HG03045 (cell line): ENCODE measurements around the gene RAD50.

Source experiments
- ATAC-seq: cut with Tn5 transposase; IDR thresholded peaks from one replicate; pipeline ENCODE4 v1.9.1; 2021; ENCODE audit warnings: mild to moderate bottlenecking, moderate library complexity; ENCODE audit not compliant: unreplicated experiment

The RAD50 gene

DNA sequence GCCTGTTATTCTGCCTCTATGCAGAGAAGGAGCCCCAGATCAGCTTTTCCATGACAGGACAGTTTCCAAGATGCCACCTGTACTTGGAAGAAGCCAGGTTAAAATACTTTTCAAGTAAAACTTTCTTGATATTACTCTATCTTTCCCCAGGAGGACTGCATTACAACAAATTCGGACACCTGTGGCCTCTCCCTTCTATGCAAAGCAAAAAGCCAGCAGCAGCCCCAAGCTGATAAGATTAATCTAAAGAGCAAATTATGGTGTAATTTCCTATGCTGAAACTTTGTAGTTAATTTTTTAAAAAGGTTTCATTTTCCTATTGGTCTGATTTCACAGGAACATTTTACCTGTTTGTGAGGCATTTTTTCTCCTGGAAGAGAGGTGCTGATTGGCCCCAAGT is 116.7 kb downstream of the RAD50 start:
- ATAC-seq, result no peak

- ATAC-seq, result no peak
Observed at GRCh38 chr5:132673939-132674630, 117.3 kb downstream of the RAD50 start, which contains the start of gene IL4. IL4 (plus strand) TSS chr5:132673989; CDS start chr5:132674051, 62 bp downstream.

- peak; percentile 73 for ATAC-seq
Observed at GRCh38 chr5:132674671-132675506, 118.1 kb downstream of the RAD50 start.

DNA sequence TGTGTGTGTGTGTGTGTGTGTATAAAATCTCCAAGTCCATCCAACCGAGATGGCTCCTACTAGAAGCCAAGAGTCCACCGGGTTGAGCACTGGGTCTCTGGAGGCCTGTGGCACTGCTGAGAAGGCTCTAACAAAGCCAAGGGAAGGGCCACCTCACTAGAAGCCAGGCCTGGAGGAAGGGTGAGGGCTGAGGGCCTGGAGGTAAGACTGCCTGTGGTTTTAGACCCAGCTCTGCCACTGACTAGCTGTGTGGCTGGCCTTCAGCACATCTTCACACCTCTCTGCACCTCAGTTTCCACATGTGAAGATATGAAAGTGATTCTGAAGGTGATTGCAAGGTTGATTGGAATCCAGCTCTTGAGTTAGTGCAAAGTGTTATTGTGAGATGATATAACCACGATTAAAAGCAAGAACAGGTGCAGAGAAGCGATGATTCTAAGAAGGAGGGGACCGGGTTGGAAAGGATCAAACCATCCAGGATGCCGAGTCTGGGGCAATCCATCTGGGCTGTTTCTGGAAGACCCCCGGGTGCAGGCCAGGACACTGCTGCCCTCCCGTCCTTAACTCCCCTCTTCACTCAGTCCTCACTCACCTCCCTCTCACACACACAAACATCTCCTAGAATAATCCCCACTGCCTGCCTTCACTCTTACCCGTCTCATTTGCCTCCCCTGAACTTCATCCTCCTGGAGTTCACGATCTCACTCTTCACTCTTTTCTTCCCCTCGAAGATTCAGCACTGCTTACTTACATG is 119.3 kb downstream of the RAD50 start:
- ATAC-seq, result no peak

DNA sequence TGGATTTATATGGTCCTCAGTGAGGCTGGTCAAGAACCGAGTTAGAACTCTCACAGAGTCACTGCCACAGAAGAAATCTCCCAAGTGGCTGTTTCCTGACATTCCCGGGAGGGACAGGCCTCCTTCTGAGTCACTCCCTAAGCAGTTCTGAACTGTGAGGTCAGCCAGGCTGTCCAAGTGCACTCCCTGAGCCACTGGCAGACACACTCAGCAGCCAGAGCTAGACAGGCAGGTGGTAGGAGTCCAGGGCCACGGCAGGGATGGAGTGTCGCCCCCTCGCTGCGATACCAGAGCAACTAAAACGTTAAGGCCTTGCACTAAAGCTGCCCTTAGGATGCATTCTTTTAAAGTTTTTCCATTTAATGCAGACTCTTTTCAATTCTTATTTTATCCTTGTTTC is 120.4 kb downstream of the RAD50 start:
- ATAC-seq, result no peak

DNA sequence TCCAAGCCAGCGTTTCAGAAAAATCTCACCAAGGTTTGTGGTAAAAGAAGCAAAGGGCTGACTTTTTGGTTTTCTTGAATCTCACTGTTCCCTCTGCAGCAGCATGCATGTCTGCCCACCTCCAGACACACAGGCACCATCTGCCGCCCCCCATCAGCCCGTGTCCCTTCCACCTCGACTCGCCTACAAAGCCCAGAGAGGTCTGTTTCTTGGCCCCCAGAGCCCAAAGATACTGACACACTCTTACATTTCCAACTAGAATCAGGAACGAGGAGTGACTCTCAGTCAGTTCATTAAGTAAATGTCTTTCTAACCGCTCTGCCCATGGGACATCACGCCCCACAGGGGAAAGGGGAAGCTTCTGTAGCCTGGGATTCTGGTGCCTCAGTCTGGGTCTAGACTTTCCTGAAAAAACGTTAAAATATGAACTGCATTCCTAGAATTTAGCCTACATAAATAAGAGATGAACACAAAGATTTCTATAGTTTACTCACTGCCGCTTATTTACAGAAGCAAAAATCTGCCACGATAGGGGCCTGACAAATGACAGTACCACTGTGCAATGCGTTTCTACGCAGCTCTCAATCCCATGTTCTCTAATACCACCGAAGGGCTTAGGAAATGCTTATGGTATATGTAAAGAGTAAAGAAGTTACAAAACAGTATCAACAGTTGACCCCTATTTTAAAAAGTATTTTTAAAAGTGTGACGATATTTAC is 121.1 kb downstream of the RAD50 start:
- no peak for ATAC-seq

DNA sequence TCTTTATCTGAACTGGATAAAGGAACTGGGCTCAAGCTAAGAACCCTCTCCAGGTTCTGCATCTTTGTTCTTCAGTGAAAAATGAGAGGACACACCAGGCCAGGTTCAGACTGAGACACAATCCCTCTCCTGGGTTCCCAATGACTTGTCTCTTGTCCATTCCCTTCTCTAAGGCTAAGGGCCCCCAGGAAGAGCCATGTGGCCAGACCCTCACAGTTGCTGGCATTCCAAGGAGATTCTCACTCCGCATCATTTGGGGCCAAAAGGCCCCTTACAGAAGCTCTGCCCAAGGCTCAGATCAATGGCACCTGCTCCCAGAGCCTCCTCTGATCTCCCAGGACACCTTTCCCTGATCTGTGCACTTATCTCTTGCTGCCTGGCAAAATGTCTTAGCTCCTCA is 122.0 kb downstream of the RAD50 start:
- no peak for ATAC-seq

- ATAC-seq, result no peak
Observed at GRCh38 chr5:132679166-132679565, 122.4 kb downstream of the RAD50 start.

- ATAC-seq, result no peak
Observed at GRCh38 chr5:132679717-132680380, 123.1 kb downstream of the RAD50 start.

DNA sequence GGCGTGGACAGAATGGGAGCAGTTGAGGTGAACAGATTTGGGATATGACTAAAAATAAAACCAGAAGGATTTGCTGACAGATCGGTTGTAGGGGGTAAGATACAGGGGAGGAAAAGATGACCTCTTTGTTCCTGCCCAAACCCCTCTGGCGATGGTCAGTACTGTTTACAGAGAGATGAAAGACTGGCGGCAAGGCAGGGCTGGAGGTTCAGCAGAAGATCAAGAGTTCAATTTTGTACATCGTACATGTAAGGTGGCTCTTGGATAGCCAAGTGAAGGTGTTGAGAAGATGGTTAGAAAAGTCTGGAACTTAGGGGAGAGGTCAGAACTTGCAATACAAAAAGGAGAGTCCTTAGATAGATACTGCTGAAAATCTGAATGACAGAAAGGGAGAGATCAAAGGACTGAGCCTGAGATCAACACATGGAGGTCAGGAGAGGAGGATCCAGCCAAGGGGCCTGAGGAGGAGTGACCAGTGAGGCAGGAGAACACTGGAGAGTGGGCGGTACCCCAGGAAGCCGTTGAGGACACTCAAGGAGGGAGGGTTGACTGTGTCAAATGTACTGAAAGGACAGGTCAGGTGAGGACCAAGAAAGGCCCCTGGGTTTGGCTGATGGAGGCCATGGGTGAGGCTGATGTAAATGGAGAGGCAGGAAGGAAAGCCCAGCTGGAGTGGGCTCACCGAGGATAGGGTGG is 124.2 kb downstream of the RAD50 start:
- no peak for ATAC-seq

GRCh38 chr5:132681476-132681831 is 124.7 kb downstream of the RAD50 start:
- no peak for ATAC-seq

DNA sequence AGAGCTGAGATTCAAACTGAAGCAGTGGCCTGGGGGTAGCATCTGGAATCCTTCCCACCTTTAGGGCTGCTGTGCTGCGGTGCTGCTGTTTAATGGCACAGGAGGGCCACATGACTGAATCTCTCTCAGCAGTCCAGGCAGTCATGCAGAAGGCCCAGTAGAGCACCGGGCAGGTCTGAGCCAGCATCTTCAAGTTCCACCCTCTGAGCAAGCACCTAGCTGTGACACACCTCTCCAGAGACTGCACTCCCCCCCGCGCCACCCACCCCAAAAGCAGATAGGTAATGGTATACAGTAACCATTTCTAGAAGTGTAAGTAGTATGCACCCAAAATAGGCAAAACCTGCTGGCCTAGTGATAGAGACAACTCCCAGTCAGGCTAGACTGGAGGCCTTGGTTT is 125.2 kb downstream of the RAD50 start:
- no peak for ATAC-seq

DNA sequence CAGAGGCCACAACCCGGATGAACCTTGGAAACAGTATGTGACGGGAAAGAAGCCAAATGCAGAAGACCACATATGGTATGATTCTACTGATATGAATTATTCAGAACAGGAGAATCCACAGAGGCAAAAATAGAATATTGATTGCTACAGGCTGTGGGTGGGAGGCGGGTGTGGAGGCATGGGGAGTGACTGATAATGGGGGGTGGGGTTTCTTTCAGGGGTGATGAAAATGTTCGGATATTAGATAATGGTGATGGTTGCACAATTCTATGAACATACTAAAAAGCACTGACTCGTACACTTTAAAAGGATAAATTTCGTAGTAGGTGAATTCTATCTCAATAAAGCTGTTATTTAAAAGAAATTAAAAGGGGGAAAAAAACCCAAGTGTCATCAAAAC is 127.7 kb downstream of the RAD50 start:
- no peak for ATAC-seq

DNA sequence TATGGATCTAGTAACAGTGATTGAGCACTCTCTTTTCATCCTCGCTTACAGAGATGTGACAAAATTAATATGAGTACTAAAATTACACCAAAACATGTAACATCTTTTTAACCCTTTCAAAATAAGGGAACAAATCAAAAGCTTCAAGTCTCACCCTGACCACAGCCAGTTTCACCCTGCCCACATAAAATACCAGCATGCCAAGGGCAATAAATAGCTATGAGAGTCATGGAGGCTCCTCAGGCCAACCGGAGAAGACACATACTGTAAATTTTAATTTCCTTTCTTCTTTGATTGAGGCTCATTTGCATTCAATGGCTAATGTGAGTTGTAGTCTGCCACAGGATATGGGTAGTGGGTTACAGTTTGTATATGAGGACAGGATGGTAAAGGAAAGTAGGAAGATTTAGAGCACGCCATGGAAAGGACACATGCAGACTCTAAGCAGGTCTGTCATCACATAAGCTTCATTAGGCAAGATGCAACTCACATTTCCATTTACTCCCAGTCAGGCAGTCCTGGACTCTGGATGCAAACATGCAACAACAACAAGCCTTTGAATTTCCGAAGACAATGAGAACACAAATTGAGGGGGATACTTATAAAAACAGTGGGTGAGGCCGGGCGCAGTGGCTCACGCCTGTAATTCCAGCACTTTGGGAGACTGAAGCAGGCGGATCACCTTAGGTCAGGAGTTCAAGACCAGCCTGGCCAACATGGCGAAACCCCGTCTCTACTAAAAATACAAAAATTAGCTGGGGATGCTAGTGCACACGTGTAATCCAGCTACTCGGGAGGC is 128.3 kb downstream of the RAD50 start:
- no peak for ATAC-seq

- no peak for ATAC-seq
Observed at GRCh38 chr5:132686193-132686592, 129.4 kb downstream of the RAD50 start.

- ATAC-seq, result no peak
Observed at GRCh38 chr5:132687995-132688394, 131.2 kb downstream of the RAD50 start.

DNA sequence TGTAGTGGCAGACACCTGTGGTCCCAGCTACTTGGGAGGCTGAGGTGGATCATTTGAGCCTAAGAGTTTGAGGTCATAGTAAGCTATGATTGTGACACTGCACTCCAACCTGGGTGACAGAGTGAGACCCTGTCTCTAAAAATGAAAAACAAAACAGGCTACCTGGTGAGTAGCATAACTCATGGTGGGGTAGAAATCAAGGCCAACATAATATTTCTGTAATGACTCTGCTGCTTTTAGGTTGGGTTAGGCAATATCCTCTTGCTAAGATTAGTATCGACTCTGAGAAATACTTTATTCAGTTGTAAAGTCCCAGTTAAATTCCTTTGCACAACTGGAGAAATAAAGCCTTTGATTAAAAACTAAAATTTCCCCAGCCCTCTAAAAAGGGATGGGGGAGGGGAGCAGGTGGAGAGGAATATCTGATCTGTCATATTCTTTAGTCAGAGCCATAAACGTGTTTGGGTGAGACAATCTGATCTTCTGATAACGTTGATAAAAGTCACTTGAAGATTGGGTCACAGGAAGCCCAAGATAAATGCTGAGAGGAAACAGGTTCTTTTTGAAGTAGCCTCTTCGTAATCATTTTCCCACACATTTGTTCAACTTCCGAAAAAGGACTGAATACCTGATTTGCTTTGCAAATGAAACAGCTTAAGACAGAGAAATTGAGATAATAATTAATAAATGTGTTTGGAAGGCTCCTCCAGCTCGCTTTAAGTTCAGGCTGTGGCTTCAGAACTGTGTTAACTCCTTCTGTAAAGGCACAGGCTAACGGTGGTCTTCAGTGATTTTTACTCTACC is 132.0 kb downstream of the RAD50 start:
- no peak for ATAC-seq

- no peak for ATAC-seq
Observed at GRCh38 chr5:132689513-132689912, 132.7 kb downstream of the RAD50 start.
